Measurements from ENCODE around the gene AANAT.

AANAT gene

DNA sequence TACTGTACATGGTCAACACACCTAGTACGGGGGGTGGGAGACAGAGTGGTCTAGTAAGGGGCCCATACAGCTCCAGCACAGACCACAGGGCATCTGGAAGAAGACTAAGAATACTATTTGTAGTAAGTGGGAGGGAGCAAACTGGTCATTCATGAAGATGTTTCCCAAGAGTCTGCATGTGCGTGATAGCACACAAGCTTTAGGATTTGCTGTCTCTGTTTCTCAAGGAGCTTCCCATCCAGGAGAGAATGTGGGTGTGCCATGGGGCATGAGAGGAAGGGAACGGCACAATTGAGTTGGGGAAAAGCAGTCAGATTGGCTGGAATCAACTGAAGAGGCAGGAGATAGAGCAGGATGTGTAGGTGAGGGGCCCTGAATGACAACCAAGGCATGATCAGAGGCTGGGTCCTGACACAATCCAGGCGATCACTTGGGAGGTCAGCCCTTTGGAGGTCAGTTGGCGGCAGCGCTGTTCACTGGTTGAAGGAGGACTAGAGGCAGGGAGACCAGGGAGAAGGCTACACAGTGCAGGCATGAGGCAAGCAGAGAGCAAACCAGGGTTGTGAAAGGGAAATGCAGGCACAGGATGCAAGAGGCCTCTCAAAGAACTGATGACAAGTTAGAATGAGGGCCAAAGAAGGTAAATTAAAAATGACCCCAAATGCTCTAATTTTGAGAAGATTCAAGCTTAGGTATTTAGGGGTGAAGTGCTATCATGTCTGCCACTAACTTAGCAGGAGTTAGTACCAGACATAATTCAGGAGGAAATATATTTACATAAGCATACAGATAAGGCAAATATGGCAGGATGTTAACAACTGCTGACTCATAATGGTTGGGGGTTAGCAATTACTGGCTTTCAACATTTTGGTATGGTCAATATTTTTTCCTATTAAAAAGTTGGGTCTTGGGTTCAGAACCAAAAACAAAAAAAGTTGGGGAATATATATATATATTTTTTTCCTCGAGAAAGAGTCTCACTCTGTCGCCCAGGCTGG lies 24.8 kb upstream of the AANAT start:
- FAIRE-seq: no peak

DNA sequence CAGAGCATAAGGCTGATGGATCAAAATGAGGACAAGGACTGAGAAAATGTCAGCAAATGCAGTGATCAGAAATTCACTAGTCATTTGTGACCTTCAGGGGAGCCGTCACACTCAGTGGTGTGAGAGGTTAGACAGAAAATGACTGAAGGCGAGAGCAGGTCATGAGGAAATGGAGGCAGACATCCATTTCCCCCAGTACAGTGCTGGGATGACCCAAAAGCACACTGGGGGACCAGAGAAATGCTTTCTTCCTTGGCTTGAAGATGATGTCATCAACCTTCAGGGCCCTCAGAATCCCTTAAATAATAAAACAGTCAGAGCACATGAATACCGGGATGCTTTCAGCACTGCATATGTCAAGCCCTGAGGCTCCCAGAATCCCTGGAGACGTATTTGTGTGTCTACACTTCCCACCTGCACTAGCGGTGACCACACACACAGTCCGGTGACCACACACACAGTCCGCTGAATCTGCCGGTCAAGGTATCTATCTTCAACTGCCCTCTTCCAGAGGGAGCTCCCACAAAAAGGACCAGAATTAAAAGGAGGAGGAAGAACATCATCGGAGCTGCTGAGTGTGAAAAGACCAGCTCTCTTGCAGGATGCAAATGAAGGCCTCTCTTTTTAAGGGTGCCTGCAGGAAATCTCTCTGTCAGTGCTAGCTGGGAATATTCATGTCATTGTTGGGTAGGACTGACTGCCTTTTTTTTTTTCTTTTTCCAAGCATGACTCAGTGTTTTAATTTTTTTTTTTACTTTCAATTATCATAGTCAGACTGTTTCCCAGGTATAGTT lies 22.7 kb upstream of the AANAT start:
- no peak for FAIRE-seq

DNA sequence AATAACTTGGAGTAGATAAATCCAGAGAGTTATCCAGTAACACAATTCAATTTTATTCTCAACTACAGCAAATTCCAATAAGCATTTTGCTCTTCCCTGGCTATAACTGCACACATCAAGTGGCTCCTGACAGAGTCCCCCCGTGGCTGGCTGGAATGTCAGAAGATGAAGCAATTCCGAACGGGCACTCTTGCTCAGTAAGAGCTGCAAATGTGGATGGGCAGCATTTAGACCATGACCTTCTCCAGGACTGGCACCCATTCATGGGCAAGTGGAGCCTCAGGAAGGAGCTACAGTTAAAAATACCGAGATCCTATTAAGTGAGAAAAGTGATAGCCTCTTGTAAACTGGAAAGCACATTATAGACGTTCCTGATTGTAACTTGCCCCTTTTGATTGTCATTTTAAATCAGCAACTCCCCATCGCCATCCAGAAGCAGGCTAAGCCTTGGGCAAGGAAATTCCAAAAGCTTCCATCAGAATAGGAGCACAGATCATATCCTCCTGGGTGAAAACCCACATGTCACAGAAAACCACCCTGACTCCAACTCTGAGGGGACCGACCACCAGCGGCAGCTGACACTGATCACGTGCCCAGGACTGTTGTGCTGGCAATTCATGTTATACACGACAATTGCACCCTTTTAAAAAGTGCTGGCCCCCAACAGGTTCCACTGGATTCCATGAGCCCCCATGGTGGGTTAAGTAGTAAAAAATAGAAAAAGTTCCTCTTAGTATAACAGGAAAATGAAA lies 21.5 kb upstream of the AANAT start:
- FAIRE-seq: no peak

DNA sequence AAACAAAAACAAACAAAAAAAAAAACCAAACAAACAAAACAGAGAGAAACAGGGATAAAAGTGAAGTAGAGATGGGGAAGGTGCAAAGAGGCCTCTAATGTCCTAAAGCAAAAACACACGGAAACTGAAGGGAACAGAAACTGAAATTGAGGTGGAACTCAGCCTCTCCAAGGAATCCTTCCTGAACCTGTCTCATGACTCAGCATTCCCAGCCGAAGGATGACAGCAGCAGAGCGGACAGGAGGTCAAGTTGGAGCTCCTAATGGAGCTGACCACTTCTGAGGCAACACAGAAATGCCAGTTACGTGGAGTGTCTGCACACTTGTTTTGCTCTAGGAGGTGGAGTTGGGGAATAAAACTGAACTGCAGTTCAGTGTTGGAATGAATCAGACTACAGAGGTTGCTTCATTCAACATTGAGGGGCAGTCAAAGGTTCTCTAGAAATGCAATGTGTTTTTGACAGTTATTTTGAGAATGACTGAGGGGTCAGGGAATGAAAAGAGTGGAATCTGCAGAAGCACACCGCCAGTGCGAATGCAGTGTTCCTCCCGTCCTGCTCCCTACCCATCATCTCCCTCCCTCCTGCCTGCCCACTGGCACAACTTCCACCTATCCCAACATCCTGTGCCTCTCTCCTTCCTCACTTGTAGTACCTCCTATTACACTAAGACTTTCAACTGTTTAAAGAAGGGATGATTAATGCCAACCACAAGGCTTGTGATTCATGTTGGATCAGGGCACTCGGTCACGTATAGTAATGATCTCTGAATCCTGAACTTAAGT lies 20.8 kb upstream of the AANAT start:
- FAIRE-seq: no peak

DNA sequence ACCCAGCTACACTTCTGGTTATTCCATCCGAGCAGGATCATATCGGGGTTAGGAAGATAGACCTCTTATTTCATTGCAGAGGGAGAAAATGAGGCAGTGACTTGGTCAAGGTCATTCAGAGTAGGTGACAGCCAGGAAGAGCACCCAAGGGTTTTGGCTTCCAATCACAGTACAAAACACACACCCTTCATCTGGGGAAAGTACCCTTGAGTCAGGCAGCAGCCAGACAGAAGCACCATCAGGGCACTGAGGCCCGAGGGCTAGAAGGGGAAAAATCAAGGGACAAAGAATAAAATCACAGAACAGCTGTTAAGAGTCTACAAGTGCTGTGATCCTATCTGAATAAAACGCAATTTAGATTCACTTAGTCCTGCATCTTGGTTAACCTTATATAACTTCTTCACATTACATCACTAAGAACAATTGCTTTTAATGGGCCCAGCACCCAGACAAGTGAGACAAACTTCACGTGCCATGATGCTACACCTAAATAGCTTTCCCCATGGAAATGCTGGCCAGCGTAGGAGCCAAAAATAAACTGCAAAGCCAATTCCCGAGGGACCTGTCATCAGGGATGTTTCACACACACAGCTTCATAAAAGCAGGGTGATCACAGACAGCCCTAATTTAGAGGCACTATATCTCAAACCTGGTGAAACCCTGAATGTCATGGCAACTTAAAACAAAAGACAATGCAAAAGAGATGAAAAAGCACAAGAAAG lies 19.3 kb upstream of the AANAT start:
- FAIRE-seq: no peak

DNA sequence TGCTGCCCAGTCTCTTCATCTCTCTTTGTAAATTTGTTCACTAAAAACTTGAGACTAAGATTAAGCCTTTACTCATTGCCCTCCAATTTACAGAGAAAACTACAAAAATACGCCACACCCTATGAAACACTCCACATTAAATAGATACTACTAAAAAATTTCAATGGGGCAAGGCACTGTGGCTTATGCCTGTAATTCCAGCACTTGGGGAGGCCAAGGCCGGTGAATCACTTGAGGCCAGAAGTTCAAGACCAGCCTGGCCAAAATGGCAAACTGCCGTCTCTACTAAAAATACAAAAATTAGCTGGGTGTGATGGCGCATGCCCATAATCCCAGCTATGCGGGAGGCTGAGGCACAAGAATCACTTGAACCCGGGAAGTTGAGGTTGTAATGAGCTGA lies 18.3 kb upstream of the AANAT start:
- FAIRE-seq: no peak

DNA sequence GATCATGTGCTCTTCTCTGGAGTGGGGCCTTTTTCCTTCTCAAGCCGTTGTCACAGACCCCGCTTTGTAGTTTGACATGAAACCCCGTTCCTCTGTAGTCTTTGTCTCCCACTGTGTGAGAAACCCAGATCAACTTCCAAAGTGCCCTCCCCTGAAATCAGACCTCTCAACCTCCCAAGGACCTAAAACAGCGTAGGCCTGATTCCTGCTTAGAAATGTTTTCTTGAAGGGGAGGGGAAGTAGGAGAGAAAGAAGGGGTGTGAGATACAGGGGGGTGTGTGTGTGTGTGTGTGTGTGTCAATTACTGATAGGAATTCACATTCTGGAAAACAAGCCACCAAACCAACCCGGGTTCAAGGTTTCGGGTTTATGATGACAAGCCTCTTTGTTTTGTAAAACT lies 15.9 kb upstream of the AANAT start:
- no peak for FAIRE-seq

DNA sequence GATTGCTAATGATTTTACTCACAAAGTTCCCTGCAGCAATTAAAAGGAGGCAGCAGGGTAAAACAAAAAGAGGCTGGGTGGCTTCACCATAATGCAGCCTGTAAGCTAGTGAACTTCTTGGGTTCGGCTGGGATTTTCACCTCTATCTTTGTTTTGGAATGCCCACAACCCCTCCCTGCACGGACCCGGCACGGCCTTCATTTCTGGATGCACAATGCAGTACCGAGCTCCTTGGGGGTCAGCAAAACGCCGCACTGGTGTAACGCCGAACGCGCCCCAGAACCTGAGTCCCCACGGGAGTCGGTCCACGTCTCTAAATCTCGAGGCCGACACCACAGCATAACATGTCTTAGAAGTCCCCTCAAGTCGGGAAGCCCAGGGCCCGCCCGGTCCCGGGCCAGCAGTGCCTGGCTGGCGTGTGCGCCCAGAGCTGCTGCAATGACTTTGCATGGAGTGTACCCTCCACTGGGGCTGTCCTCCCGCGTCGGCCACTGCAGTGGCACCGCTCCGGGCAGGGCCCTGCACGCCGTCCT lies 15.2 kb upstream of the AANAT start:
- FAIRE-seq: no peak

DNA sequence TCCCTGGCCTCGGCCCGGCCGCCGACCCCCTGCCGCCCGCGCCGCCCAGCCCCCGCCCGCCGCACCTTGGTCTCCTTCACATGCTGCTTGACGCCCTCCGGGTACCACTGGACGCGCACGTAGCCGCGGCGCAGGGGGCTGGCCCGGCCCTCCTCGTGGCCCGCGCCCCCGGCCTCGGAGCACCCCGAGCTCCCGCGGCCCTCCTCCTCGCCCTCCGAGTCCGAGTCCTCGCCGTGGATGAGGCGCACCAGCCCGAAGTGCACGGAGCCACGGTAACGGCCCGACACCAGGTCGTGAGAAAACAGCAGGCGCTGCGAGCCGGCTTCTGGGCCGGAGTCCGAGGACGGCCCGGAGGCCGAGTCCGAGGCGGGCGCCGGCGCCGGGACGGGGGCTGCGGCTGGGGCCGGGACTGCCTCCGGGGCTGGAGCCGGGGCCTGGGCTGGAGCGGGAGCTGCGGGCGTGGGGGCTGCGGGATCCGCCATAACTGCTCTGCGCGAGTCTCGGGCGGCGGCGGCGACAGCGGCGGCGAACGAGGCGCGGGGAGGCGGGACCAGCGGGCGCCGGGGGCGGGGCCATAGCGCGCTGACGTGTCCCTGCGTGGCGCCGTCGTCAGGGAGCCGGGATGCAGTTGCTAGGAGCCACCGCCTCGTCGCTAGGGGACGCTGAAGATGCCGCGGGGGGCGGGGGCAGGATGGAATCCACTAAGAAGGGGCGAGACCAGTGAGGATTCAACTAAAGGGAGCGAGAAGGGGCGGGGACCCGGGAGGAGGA lies 14.6 kb upstream of the AANAT start, which contains the start of gene UBE2O:
UBE2O (minus strand) TSS at position 493 of the 771 bp plus-strand sequence; CDS start at position 482, 11 bp downstream.
- no peak for FAIRE-seq

DNA sequence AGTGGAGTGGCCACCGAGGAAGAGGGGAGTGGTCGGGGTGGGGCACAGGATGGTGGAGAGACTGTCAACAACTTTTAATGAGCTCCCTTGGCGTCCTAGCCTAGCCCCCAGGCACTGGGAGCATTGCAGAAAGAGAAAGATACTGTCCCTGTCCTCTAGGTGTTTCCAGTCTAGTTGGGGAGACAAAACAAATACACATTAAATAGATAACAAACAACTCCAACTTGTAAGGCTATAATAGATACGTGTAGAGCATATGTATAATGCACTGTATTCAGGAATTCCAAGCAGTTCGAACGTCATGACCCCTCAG lies 14.0 kb upstream of the AANAT start:
- FAIRE-seq: no peak

DNA sequence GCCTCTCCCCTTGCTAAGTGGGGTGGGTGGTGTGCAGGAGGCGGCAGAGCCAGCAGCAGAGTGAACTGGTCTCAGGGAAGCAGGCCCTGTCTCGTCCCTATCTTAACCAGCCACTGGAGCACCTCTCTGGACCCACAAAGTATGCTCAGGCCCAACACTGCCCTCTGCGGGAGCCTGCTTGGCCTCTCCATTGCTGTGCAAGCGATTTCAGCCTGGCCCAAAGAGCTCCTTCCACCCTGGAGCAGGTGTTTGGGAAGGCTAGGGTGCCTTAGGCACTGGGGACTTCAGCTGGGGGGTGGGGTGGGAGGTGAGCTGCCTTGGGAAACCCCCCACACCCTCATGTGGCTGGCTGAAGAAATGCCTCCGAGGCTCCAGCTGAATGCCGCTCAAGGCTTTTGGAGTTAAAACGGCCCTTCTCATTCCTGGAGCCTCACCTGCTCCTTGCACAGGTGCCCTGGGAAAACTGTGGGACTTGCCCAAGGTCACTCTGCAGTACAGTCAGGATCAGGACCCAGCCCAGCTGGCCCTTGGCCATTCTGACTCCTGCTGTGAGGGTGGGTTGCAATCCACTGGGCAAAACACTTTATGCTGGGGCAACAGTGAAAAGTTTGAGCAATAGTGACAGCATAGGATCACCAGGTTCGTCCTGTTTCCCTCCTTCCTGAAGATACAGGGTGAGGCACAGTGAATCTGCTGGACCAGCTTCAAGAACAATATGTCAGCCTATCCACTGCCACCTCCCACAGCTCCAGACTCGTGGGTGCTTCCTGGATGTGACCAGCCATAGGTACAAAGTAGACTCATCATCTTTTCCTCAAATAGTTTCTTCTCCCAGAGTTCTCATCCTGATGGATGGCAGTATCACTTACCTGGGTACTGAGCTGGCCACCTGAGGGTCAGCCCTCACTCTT lies 8.6 kb upstream of the AANAT start:
- no peak for FAIRE-seq

DNA sequence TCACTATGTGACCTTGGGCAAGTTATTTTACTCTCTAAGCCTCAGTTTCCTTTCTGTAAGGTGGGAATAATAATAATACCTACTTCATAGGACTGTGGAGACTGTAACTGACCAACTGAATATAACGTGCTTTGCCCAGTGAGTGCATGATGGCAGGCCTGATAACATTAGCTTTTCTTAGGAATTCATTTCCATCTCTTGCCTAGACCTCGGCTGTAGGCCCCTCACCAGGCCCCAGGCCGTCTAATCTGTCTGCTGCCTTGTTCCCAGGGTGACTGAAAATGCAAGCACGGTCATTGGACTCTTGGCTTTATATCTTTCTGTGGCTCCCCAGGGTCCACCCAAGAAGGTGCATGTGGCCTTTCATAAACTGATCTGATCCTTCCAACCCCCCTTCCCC lies 7.7 kb upstream of the AANAT start:
- FAIRE-seq: no peak

DNA sequence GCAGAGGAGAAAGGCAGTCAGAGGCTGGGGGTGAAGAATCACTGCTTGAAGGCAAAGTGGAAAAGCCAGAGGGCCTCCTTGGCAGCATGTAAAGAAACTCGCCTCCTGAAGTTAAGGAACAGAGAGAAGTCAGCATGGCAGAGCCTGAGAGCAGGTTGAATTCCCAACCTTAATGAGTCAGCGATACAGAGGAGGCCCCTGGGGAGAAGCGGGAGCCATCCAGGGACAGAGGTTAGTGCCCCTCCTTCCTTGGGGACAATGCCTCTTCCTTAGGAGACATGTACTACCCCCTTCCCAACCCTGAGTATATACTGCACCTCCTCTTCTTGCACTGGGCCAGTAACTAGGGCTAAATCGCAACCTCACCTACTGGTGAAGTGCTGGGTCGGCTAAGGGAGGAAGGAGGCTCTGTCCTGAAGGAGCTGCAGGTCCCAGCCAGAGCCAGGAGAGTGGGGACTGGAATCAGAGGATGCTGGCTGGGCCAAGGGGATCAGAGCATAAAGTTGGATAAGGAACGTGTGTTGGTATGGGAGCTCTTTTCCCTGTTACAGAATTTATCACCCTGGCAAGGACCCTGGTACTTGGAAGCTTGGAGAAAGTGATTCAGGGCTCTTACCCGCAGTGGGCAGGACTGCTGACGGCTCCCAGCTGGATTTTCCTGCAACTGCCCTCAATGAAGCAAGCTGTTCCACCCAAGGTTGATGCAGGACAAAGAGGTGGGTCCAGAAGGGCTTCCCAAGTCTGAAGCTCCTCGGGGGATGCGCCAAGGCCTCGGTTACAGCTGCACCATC lies 5.4 kb upstream of the AANAT start:
- no peak for FAIRE-seq

DNA sequence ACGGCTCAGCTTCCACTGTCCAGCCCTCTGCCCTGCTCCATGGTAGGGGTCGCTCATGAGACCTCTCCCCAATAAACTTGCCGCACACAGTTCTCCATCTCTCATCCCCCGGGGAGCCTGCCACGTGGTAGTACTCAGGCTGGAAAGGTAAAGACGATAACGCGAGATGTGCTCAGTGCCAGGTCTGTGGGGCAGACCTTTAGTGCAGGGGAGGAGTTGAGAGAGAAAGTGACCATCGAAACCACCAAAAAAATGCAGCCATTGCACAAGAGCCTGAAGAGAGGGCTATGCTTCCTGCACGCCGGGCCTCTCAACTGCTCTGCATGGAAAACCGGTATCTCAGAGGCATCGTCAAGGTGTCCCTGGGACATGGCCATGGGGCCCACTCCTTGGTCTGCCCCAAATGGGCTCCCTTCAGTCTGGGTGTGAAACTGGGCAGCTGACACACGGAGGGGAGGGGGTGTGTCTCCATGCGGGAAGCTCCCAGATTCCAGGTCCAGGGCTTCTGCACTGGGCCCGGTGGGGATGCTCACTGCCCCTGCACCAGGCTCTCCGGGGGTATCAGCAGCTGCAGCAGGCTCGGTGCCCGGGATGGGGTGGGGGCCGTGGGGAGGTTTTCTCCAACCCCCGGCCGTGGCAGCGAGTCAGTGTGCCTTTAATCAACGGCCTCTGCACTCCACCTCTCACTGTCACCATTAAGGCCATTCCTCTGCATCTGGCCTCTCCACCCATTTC lies 4.7 kb upstream of the AANAT start:
- FAIRE-seq: no peak

DNA sequence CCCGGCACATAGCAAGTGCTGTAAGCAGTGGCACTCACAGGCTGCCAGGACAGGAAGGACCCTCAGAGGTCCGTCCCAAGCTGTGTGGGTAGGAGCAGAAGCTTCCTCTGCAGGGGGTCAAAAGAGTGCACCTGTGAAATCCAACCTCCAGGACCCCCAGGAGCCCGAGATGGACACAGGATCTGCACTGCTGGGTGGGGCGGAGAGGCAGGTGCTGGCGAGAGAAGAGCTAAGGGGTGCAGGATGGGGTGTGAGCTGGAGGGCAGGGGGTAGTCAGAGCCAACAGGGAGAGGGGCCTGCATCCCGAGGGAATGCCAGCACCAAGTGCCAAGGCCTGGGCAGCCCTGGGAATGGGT lies 650 bp upstream of the AANAT start:
- FAIRE-seq: no peak

DNA sequence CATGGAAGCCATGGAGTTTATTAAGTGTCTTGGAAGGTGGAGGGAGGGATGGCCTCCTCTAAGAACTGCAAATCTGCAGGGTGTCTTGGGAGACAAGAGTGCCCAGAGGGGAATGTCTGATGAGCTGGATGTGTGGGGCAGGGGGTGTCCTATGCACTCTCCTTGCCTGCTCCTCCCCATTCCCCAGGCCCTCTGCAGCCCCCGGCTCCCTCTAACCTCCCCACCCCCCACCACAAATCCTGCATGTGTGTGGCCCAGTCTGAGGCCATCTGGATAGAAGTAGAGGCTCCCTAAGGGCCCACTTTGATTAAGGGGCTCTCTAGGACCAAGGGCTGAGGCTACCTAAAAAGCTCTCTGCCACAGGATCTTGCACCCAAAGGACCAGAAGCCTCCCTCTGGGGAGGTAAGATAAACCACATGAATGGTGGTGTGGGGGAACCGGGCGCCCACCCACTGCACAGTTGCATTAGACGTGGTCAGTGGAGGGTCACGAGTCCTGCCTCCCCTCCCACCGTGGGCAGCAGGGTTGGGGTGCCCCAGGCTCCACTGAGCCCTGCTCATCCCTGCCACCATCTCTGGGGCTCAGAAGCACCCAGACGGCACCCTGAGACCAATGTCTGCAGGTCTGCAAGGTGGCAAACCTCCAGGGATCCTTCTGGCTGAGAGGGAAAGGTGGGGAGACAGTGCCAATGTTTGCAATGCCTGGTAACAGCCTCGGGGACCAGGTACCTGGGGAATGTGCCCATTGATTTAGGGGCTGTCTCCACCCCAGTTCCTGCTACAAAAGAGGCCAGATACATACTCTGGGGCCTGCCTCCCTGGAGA lies 618 bp downstream of the AANAT start:
- FAIRE-seq: no peak

DNA sequence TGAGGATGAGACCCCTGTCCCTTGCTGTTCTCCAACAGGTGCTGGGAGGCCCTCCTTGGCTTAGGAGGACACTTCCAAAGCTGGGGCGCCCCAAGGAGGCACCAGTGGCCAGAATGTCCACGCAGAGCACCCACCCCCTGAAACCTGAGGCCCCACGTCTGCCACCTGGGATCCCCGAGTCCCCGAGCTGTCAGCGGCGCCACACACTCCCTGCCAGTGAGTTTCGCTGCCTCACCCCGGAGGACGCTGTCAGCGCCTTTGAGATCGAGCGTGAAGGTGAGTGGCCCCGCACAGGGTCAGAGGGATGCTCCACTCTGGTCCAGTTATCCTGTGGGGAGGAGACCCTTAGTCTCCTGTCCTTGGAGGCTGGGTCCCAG lies 1.2 kb downstream of the AANAT start:
- no peak for FAIRE-seq

Measured in TTC549 (cell line).